Stimulated activated CD8-positive, alpha-beta memory T cell treated with anti-CD3 and anti-CD28 coated beads, Interleukin-12 subunit alpha, Interleukin-12 subunit beta, amount 100 ng/mL, for 24 hours (primary cell): Measurements from ENCODE around the gene NUFIP2.
"Not testable (repeated sequence)": the region's sequence is repeated elsewhere in the genome, so short reads cannot be mapped to it uniquely, and the experiment has no call there.

ENCODE experiments used
- DNase-seq: peaks from one replicate; pipeline ENCODE4 v3.0.0-alpha.2; 2020; ENCODE audit errors: extremely low read depth

NUFIP2 gene

DNA sequence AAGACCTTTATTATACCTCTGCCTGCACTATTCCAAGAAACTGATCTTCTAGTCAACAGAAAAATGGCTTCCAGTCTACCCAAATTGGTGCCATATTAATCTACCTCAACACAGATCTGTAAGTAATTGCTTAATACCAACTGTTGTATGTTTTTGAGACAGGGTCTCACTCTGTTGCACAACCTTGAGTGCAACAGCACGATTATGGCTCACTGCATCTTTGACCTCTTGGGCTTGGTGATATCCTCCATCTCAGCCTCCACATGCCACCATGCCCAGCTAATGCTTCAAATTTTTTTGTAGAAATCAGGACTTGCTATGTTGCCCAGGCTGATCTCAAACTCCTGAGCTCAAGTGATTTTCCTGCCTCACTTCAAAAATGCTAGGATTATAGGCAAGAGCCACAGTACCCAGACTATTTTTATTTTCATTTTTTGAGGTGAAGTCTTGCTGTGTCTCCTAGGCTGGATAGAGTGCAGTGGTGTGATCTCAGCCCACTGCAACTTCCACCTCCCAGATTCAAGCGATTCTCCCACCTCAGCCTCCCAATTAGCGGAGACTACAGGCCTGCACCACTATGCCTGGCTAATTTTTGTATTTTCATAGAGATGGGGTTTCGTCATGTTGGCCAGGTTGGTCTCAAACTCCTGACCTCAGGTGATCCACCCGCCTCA is 14.4 kb downstream of the NUFIP2 start:
- DNase-seq = no peak

- no peak for DNase-seq
Measured at GRCh38 chr17:29278692-29279091, 15.3 kb downstream of the NUFIP2 start.

GRCh38 chr17:29273924-29274323 is 20.0 kb downstream of the NUFIP2 start:
- no peak for DNase-seq

DNA sequence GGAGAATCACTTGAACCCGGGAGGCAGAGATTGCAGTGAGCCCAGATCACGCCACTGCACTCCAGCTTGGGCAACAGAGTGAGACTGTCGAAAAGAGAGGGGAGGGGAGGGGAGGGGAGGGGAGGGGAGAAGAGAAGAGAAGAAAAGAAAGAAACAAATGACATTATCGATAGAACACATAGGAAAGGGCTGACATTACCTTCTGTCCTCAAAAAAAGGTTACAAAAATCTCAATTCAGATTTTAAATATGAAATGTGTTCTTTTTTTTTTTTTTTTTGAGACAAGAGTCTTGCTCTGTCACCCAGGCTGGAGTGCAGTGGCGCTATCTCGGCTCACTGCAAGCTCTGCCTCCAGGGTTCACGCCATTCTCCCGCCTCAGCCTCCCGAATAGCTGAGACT is 22.0 kb downstream of the NUFIP2 start:
- not testable (repeated sequence) for DNase-seq

DNA sequence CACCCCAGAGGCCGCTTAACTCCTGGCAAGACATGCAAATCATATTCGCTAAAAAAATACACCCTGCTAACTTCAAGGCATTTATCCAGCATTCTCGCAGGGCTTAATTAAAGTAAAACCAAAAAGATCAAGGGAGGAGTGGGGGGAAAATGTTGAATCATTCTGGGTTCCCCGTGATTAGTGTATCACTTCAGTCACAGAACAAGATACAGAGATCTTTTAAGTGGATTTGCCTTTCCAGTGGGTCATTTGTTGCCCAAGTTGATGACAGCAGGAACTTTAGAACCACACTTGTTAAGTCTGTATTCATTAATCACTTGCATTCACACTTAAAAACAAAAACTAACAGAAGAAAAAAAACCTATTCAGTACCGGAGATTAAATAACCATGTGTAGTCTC is 30.0 kb downstream of the NUFIP2 start:
- no peak for DNase-seq

- no peak for DNase-seq
Measured at GRCh38 chr17:29257756-29258155, 36.2 kb downstream of the NUFIP2 start.

GRCh38 chr17:29256735-29257466 is 37.0 kb downstream of the NUFIP2 start:
- no peak for DNase-seq

GRCh38 chr17:29255926-29256522 is 37.9 kb downstream of the NUFIP2 start:
- no peak for DNase-seq

DNA sequence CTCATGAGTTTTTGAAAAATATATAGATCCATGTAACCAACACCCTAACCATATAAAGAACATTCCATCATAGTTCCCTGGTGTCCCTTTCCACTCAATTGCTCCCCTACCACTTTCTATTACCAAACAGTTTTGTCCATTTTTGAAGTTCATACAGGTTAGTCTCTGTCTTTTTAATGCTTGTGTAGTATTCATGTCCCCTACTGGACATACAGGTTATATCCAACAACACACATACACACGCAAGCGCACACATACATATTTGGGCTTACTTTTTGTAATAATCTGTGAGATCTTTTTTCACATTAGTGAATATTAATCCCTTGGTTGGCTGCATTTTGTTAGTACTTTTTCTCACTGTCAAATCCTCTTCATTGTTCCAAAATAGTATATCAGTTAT is 40.9 kb downstream of the NUFIP2 start:
- no peak for DNase-seq

- no peak for DNase-seq
Measured at GRCh38 chr17:29252101-29252791, 41.7 kb downstream of the NUFIP2 start.

DNA sequence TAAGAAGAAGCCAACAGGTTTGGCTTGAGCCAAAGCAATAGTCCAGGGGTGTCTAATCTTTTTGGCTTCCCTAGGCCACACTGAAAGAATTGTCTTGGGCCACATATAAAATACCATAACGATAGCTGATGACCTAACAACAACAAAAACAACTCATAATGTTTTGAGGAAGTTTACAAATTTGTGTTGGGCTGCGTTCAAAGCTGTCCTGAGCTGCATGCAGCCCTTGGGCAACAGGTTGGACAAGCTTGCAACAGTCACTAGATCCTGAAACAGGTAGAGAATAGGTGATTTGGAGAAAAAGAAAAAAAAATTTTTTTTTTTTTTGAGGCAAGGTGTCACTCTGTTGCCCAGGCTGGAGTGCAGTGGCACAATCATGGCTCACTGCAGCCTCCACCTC is 42.8 kb downstream of the NUFIP2 start:
- DNase-seq = no peak

DNA sequence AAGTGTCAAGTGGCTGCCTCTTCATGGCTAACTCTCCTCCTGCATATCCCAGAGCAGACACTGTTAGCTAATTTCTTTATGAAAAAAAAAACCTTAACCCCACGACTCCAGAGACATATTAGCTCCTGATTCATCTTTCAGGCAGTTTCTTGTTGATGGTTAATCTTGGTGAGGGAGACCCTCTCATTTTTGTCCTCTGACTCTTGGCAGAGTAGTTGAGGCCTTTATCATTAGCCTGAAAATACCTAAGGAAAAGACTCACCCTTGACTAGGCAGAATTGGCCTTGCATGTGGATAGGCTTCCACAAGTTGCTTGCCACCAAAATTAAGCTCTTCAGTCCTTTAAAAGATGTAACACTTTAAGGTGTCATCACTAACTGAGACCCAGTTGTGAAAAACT is 43.3 kb downstream of the NUFIP2 start:
- DNase-seq = no peak

DNA sequence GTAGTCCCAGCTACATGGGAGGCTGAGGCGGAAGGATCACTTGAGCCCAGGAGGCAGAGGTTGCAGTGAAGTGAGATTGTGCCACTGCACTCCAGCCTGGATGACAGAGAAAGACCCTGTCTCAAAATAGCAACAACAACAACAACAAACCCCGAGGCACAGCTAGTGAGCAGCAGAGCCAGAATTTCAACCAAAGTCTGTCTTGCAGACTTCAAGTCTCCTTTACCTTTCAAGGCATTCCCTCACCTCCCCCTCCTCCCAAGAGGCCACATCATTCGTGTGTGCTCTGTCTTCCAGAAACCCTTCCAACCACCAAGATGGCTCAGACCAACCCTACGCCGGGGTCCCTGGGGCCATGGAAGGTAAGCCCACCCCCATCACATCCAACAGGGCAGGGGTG is 45.1 kb downstream of the NUFIP2 start:
- DNase-seq = no peak

DNA sequence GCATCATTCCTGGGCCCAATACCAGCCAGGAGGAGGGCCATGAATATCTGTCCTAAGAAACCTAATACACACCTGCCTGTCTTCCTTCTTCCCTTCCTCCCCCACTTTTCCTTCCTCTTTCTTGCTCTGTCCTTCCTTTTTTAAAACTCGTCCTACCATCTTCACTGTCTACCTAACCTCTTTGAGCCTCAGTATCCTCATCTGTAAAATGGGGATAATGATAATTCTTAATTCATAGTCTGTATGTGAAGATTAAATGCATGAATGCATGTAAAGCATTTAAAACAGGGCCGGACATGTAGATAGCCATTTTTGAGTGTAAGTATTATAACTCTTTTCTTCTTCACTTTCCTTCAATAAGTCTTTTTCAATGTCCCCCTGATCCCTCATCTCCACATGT is 46.7 kb downstream of the NUFIP2 start:
- DNase-seq = no peak

GRCh38 chr17:29246628-29247027 is 47.3 kb downstream of the NUFIP2 start, which contains the start of gene CRYBA1:
Gene CRYBA1, plus strand, starts transcription at chr17:29246859. Its CDS starts 5 bp downstream, at chr17:29246864.
- no peak for DNase-seq

- no peak for DNase-seq
Measured at GRCh38 chr17:29245401-29245800, 48.5 kb downstream of the NUFIP2 start.

DNA sequence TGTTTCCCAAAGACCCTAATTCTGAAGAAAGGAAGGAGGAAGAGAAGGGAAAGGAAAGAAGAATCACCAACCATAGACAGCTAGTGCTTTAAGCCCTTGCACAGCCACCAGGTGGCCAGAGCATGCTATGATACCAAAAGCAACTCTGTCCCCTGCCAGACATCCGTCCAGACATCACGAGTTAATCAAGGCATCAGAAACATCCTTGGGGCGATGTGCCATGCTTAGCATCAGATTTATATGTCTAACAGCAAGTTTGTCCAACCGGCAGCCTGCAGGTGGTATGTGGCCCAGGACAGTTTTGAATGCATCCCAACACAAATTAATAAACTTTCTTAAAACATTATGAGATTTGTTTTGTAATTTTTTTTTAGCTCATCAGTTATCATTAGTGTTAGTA is 50.2 kb downstream of the NUFIP2 start:
- no peak for DNase-seq

GRCh38 chr17:29242790-29243189 is 51.2 kb downstream of the NUFIP2 start:
- no peak for DNase-seq

GRCh38 chr17:29242051-29242450 is 51.9 kb downstream of the NUFIP2 start:
- no peak for DNase-seq

GRCh38 chr17:29240968-29241963 is 52.7 kb downstream of the NUFIP2 start:
- no peak for DNase-seq

GRCh38 chr17:29240477-29240876 is 53.5 kb downstream of the NUFIP2 start:
- no peak for DNase-seq
